Thyroid gland (tissue), 4 donors: ENCODE data around the gene FRMPD2. TPM values are rescaled to one million over a fixed set of nuclear protein-coding genes. Genes with fewer than 3 reads are reported as not detected.
"Not testable (repeated sequence)": the region's sequence is repeated elsewhere in the genome, so short reads cannot be mapped to it uniquely, and the experiment has no call there.

ENCODE experiments used
- DNase-seq, 2 donors: peaks; one replicate each; pipeline ENCODE4 v3.0.0-alpha.2; 2019
- H3K27ac ChIP-seq, 3 donors: fragments of 200-600 bp; sonication (generic); 1 replicate in 2 of 3; 2 replicates in 1 of 3; pipeline ENCODE4 v1.5.1; 2016 to 2019; ENCODE audit warnings: mild to moderate bottlenecking in 1 of 3, moderate library complexity in 1 of 3
- H3K27me3 ChIP-seq: fragments of 200-600 bp; sonication (generic); one replicate; pipeline ENCODE4 v1.5.1; 2019
- H3K36me3 ChIP-seq, 2 donors: fragments of 200-600 bp; sonication (generic); one replicate each; pipeline ENCODE4 v1.5.1; 2016 to 2019
- H3K4me1 ChIP-seq, 2 donors: fragments of 200-600 bp; sonication (generic); one replicate each; pipeline ENCODE4 v1.5.1; 2017 to 2019
- H3K4me3 ChIP-seq, 3 donors: fragments of 200-600 bp; sonication (generic); replicated peaks in 1 of 3; 1 replicate in 2 of 3; 2 replicates in 1 of 3; pipeline ENCODE4 v1.5.1; 2016; ENCODE audit warnings: mild to moderate bottlenecking in 1 of 3
- H3K9me3 ChIP-seq: fragments of 200-600 bp; sonication (generic); one replicate; pipeline ENCODE4 v1.5.1; 2017
- CTCF ChIP-seq, 6 experiments: fragments of 200-600 bp in 3 of 6; fragments of 450-650 bp in 3 of 6; sonication (generic) in 3 of 6; IDR thresholded peaks; one replicate each; pipeline ENCODE4 v1.5.1; 2016 to 2019; ENCODE audit warnings: antibody characterized with exemption in 6 of 6, mild to moderate bottlenecking in 2 of 6, inconsistent platforms in 1 of 6, moderate library complexity in 1 of 6
- POLR2A ChIP-seq, 2 donors: fragments of 450-650 bp; IDR thresholded peaks; one replicate each; pipeline ENCODE4 v1.6.1; 2017; ENCODE audit warnings: antibody characterized with exemption in 2 of 2, mild to moderate bottlenecking in 2 of 2, moderate library complexity in 1 of 2
- WGBS, 2 donors: methylation state at CpG; one replicate each; pipeline ENCODE4 v1.1.5; 2017; 5-methylcytosine and 5-hydroxymethylcytosine counted together
- intact Hi-C: fragments of 100-400 bp; cut with DNase I; formaldehyde crosslinking; loops from one replicate; pipeline ENCODE4 v1.15.1; 2023
- total RNA-seq, 4 donors: library from RNA; depleted of rRNA; stranded (reverse); fragments of >200 nt; gene quantifications; one replicate each; pipeline ENCODE4 v1.2.3, GENCODE V29; 2016

The FRMPD2 gene
- total RNA-seq, 4 donors from 2014 or later: 0.50 to 4.4 (median 0.96) TPM

- WGBS, 2 donors: 66 to 72% methylated on average over 4 of the region's 4 CpGs
- intact Hi-C loops: no loop called here
- H3K36me3 ChIP-seq: no peaks in the 10 kb centered on the region
- H3K4me3 ChIP-seq: no peak overlapping the region
- no peak for DNase-seq
- TF ChIP-seq CTCF (IDR thresholded peaks at IDR 0.05) (no peak), POLR2A (IDR thresholded peaks at IDR 0.05) (no peak)
- H3K9me3 ChIP-seq: no peaks in the 10 kb centered on the region
- no peak overlapping the region for H3K27ac ChIP-seq
- H3K27me3 ChIP-seq: no peaks in the 10 kb centered on the region
- no peaks in the 10 kb centered on the region for H3K4me1 ChIP-seq
Measured at GRCh38 chr10:48184224-48184623, 90.3 kb downstream of the FRMPD2 start.

GRCh38 chr10:48172715-48173114, 101.8 kb downstream of the FRMPD2 start:
- intact Hi-C loops: not testable (repeated sequence)

GRCh38 chr10:48160670-48161069, 113.8 kb downstream of the FRMPD2 start:
- H3K4me1 ChIP-seq, H3K9me3 ChIP-seq, H3K27me3 ChIP-seq, H3K4me3 ChIP-seq, intact Hi-C loops, H3K27ac ChIP-seq, H3K36me3 ChIP-seq: not testable (repeated sequence)
- no CpG with 5 or more reads among the region's 5 CpGs for WGBS, 2 donors
- DNase-seq: peak in 1 of 2 donors; percentile 5

More at GRCh38 chr10:48172715-48173114, 101.8 kb downstream of the FRMPD2 start:
- not testable (repeated sequence) for H3K9me3 ChIP-seq, H3K27me3 ChIP-seq, H3K4me3 ChIP-seq, DNase-seq, H3K27ac ChIP-seq, H3K36me3 ChIP-seq, H3K4me1 ChIP-seq
- 69 to 80% methylated on average over 3 to 4 of the region's 5 CpGs for WGBS, 2 donors

GRCh38 chr10:48160163-48160562, 114.3 kb downstream of the FRMPD2 start:
- H3K36me3 ChIP-seq, H3K4me1 ChIP-seq, DNase-seq, H3K9me3 ChIP-seq, H3K27ac ChIP-seq, intact Hi-C loops, H3K27me3 ChIP-seq, H3K4me3 ChIP-seq: not testable (repeated sequence)
- 73 to 84% methylated on average over 4 to 5 of the region's 6 CpGs for WGBS, 2 donors

GRCh38 chr10:48154211-48155140, 120.0 kb downstream of the FRMPD2 start:
- H3K27me3 ChIP-seq, H3K27ac ChIP-seq, H3K9me3 ChIP-seq, H3K36me3 ChIP-seq, H3K4me3 ChIP-seq, intact Hi-C loops, DNase-seq, H3K4me1 ChIP-seq: not testable (repeated sequence)
- 68 to 76% methylated on average over 3 to 6 of the region's 6 CpGs for WGBS, 2 donors

- H3K27ac ChIP-seq, intact Hi-C loops, H3K36me3 ChIP-seq, H3K27me3 ChIP-seq, H3K4me3 ChIP-seq, H3K9me3 ChIP-seq, H3K4me1 ChIP-seq, DNase-seq: not testable (repeated sequence)
- WGBS, 2 donors: 67% methylated on average over 1 of the region's 3 CpGs; no CpG with 5 or more reads in 1 of the 2 donors
Measured at GRCh38 chr10:48147643-48148042, 126.9 kb downstream of the FRMPD2 start.

- WGBS, 2 donors: no CpG with 5 or more reads among the region's 10 CpGs
- H3K4me3 ChIP-seq, H3K27ac ChIP-seq, H3K27me3 ChIP-seq, H3K4me1 ChIP-seq, DNase-seq, H3K9me3 ChIP-seq, intact Hi-C loops, H3K36me3 ChIP-seq: not testable (repeated sequence)
Measured at GRCh38 chr10:48143721-48144642, 130.5 kb downstream of the FRMPD2 start.

- H3K4me1 ChIP-seq, H3K27me3 ChIP-seq, H3K4me3 ChIP-seq, DNase-seq, H3K36me3 ChIP-seq, H3K9me3 ChIP-seq, intact Hi-C loops, H3K27ac ChIP-seq: not testable (repeated sequence)
- WGBS, 2 donors: 73% methylated on average over 2 of the region's 3 CpGs; no CpG with 5 or more reads in 1 of the 2 donors
Measured at GRCh38 chr10:48140949-48141348, 133.5 kb downstream of the FRMPD2 start.

GRCh38 chr10:48139953-48140850, 134.3 kb downstream of the FRMPD2 start:
- H3K27me3 ChIP-seq, H3K4me1 ChIP-seq, H3K9me3 ChIP-seq, H3K27ac ChIP-seq, intact Hi-C loops, DNase-seq, H3K4me3 ChIP-seq, H3K36me3 ChIP-seq: not testable (repeated sequence)
- WGBS, 2 donors: no CpG with 5 or more reads among the region's 53 CpGs

- H3K4me1 ChIP-seq, H3K27ac ChIP-seq, H3K27me3 ChIP-seq, intact Hi-C loops, H3K9me3 ChIP-seq, H3K4me3 ChIP-seq, DNase-seq, H3K36me3 ChIP-seq: not testable (repeated sequence)
- WGBS, 2 donors: 83% methylated on average over 1 of the region's 2 CpGs; no CpG with 5 or more reads in 1 of the 2 donors
Measured at GRCh38 chr10:48128954-48129353, 145.5 kb downstream of the FRMPD2 start.
